Hematopoietic multipotent progenitor cell (in vitro differentiated cells): Measurements from ENCODE around the gene ENO3. TPM values are rescaled to one million over a fixed set of nuclear protein-coding genes. Genes with fewer than 3 reads are reported as not detected.

Experiments
- DNase-seq, 3 donors: peaks; one replicate each; pipeline ENCODE4 v3.0.0-alpha.2; 2011 to 2015; ENCODE audit warnings: low read depth in 2 of 3, low spot score in 2 of 3
- small RNA-seq: library from RNA; depleted of rRNA; stranded (forward); fragments of <200 nt; gene quantifications from one replicate; pipeline ENCODE3, GENCODE V24; 2012
- total RNA-seq: library from RNA; depleted of rRNA; stranded (reverse); fragments of >200 nt; gene quantifications from one replicate; pipeline ENCODE4 v1.2.3, GENCODE V29; 2012

The ENO3 gene
- total RNA-seq, 1 donor, result 2.4 TPM

GRCh38 chr17:5002121-5002788 is 51.3 kb downstream of the ENO3 start:
- no peak for DNase-seq

- DNase-seq, result no peak
Observed at GRCh38 chr17:5003214-5003867, 52.4 kb downstream of the ENO3 start.

Small RNA genes lying within 50 kb of the gene (small RNA-seq; reads per million reads assigned to genes)
- gene MIR6864, result not detected
- not detected for gene MIR6865

Other genes starting within 250 kb of the ENO3 start
- gene PELP1, start 247.0 kb upstream of the ENO3 start, total RNA-seq, result 52.5 TPM
- gene ARRB2, start 240.5 kb upstream of the ENO3 start, total RNA-seq, result 63.0 TPM
- gene MED11, start 219.7 kb upstream of the ENO3 start, total RNA-seq, result 12.9 TPM
- under 0.01 TPM for gene ZMYND15, start 211.3 kb upstream of the ENO3 start, total RNA-seq
- 0.27 TPM for gene CXCL16, start 211.2 kb upstream of the ENO3 start, total RNA-seq
- not detected for gene TM4SF5, start 179.2 kb upstream of the ENO3 start, total RNA-seq
- not detected for gene VMO1, start 164.8 kb upstream of the ENO3 start, total RNA-seq
- gene GLTPD2, start 162.2 kb upstream of the ENO3 start, total RNA-seq, result not detected
- gene PSMB6, start 155.0 kb upstream of the ENO3 start, total RNA-seq, result 116 TPM
- 5.9 TPM for gene PLD2, start 144.0 kb upstream of the ENO3 start, total RNA-seq
- 21.0 TPM for gene MINK1, start 117.8 kb upstream of the ENO3 start, total RNA-seq
- 18.3 TPM for gene C17orf107, start 51.6 kb upstream of the ENO3 start, total RNA-seq
- gene CHRNE, start 48.0 kb upstream of the ENO3 start, total RNA-seq, result 5.4 TPM
- gene GP1BA, start 18.8 kb upstream of the ENO3 start, total RNA-seq, result 2.2 TPM
- 78.6 TPM for gene SLC25A11, start 11.1 kb upstream of the ENO3 start, total RNA-seq
- gene RNF167, start 10.9 kb upstream of the ENO3 start, total RNA-seq, result 27.5 TPM
- 429 TPM for gene PFN1, start 2.6 kb upstream of the ENO3 start, total RNA-seq
- gene SPAG7, start 16.7 kb downstream of the ENO3 start, total RNA-seq, result 31.2 TPM
- 6.2 TPM for gene CAMTA2, start 36.6 kb downstream of the ENO3 start, total RNA-seq
- gene INCA1, start 46.4 kb downstream of the ENO3 start, total RNA-seq, result not detected
- 1.1 TPM for gene KIF1C, start 46.8 kb downstream of the ENO3 start, total RNA-seq
- gene SLC52A1, start 84.3 kb downstream of the ENO3 start, total RNA-seq, result not detected
- 1.3 TPM for gene ZFP3, start 127.3 kb downstream of the ENO3 start, total RNA-seq
- gene ZNF232, start 160.8 kb downstream of the ENO3 start, total RNA-seq, result 4.8 TPM
- gene USP6, start 164.9 kb downstream of the ENO3 start, total RNA-seq, result 2.2 TPM
- gene ZNF594, start 240.7 kb downstream of the ENO3 start, total RNA-seq, result 17.5 TPM